Superior temporal gyrus (tissue), 1 donor: Measurements from ENCODE around the gene NCKAP1.
"Not testable (repeated sequence)": the region's sequence is repeated elsewhere in the genome, so short reads cannot be mapped to it uniquely, and the experiment has no call there.

Experiments used
- DNase-seq: peaks from one replicate; pipeline ENCODE4 v3.0.0-alpha.2; 2016; ENCODE audit errors: extremely low spot score

NCKAP1 gene, protein sequence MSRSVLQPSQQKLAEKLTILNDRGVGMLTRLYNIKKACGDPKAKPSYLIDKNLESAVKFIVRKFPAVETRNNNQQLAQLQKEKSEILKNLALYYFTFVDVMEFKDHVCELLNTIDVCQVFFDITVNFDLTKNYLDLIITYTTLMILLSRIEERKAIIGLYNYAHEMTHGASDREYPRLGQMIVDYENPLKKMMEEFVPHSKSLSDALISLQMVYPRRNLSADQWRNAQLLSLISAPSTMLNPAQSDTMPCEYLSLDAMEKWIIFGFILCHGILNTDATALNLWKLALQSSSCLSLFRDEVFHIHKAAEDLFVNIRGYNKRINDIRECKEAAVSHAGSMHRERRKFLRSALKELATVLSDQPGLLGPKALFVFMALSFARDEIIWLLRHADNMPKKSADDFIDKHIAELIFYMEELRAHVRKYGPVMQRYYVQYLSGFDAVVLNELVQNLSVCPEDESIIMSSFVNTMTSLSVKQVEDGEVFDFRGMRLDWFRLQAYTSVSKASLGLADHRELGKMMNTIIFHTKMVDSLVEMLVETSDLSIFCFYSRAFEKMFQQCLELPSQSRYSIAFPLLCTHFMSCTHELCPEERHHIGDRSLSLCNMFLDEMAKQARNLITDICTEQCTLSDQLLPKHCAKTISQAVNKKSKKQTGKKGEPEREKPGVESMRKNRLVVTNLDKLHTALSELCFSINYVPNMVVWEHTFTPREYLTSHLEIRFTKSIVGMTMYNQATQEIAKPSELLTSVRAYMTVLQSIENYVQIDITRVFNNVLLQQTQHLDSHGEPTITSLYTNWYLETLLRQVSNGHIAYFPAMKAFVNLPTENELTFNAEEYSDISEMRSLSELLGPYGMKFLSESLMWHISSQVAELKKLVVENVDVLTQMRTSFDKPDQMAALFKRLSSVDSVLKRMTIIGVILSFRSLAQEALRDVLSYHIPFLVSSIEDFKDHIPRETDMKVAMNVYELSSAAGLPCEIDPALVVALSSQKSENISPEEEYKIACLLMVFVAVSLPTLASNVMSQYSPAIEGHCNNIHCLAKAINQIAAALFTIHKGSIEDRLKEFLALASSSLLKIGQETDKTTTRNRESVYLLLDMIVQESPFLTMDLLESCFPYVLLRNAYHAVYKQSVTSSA

DNA sequence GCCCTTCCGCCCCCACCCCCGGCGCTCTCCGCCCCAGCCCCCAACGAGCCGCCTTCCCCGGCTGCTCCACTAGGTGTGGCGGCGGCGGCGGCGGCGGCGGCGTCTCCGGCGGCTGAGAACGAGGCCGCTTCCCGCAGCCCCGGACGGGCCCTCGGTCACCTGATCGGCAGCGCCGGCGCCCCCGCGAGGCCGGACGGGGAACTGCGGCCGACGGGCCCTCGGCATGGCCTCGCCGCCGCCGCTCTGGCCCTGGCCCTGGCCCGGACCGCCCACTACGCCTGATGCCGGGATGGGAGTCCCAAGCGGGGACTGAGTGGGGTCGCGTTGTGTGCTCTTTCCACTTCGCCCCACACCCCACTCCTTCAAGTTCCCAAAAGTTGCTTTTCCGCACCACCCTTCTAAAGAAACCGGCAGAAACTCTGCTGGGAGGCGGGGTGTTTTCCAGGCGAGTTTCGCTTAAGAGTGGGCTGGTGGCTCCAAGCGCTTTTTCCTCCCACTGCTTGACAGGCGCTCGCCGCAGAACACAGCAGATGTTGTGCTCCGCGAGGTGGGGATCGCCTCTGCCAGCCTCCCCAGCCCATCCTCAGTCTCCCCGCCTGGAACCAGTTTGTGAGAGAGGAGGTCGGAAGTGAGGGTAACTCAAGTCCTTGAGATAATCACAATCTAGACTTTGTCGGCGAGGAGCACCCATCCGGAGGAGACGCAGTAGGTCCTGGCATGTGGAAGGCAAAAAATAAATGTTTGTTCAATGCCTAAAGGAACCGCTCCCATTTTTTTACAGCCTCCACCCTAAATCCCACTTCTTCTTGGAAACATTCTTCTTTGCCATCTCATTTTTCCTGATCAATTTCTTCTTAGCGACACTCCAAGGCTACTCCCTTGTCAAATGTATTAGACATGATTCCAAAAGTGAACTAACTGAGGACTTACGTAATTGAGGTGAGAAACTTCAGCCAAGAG, at the start of gene NCKAP1:
NCKAP1 (minus strand) TSS at position 117 of the 960 bp plus-strand sequence. CDS start 358 bp downstream, outside the sequence.
- DNase-seq: peak; percentile 77

DNA sequence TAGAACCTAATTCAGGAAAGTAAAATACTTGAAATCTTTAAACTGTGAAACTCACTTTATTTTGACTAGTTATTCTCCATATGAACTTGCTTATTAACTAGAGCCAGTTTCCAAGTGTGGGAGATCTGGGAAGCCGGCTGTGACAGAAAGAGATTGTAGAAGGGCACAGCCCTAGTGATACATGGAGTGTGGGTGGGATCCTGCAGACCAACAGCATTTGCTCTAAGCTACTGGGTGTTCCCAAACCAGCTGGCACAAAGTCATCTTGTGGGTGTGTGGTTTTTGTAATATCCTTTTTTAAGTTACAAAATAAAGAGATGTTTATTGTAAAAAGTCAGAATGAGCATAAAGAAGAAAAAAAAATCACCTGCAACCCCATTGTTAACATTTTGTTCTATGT, 43.7 kb upstream of the NCKAP1 start:
- peak; percentile 50 for DNase-seq

DNA sequence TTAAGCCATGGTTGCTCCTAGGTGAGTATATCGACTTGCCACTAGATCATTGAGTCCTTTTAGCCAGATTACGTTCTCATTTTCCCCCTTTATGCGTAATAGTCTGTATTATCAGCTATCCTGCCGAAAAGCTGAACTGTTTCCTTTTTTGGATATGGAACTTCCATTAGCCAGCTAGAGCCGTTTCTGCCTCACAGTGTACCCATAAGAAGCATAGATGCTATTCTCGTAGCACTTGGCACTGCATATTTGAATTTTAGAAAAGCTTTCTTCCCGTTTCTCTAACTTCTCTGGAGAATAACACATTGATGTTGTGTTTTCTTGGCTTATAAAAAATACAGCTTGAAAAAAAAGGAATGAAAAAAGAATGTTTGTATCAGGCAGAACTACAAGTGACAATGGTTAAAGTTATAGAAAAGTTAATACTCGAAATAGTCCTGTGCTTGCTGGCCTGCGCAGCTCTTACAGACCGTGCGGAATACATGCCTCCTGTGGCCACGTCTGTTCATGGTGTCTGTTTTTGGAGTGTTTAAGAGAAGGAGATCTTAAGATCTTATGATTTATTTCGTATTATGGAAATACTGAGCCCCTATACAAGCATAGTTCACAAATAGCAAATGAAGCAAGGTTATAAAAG, 41.0 kb upstream of the NCKAP1 start:
- DNase-seq: peak; percentile 80

DNA sequence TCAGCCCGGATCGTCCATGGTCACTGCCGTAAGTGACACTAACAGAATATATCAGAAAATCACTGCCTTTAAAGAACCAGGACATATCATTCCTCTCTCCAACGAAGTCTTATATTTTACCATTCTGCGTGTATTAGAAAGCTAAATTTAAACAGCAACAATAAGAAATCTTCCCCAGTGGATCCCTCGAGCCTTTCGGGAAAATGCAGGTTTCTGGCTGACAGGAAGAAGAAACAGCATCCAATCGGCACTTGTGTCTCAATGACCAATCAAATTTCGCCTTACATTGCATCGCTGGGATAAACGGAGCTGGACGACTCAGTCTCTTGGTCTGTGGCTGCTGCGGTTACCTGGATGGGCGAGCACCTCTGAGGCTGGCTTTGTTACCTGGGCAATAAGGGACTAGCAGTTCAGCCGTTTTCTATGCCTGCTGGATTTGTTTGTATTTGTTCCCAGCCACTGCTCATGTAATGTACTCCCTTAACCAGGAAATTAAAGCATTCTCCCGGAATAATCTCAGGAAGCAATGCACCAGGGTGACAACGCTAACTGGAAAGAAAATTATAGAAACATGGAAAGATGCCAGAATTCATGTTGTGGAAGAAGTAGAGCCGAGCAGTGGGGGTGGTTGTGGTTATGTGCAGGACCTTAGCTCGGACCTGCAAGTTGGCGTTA, 40.3 kb upstream of the NCKAP1 start, which contains the start of gene DUSP19:
DUSP19 (plus strand) TSS at position 284 of the 675 bp plus-strand sequence; CDS start at position 471, 187 bp downstream.
- peak; percentile 100 for DNase-seq

DNA sequence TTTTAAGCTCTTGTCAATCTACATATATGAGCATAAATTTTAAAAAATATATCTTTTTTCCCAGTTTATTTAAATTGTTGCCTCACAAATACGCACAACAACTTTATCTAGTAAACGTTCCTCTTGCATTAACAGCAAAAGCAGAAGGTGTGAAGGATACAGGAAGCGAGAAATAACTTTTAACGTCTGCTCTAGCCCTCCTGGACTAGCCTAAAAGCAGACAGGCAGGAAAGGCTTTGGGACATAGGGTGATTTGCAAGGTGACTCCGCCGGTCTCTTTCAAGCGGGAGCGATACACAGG, 39.9 kb upstream of the NCKAP1 start:
- DNase-seq: no peak

DNA sequence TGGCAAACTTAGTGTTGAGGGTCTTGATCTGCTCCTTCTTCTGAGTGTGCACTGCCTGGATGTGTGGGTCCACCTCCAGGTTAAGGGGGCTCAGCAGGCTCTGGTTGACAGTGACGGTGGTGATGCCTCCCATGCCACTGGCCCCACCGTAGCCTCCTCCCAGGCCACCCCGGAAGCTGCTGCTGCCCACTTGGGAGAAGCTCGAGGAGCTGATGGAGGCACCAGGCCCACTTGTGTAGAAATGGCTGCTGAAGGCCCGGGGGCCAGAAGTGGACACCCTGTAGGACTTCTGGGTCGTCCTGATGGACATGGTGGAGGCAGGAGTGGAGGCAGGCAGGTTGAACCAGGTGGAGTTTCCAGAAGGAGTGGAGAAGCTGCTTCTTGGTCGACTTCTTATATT, 33.9 kb upstream of the NCKAP1 start:
- no peak for DNase-seq

DNA sequence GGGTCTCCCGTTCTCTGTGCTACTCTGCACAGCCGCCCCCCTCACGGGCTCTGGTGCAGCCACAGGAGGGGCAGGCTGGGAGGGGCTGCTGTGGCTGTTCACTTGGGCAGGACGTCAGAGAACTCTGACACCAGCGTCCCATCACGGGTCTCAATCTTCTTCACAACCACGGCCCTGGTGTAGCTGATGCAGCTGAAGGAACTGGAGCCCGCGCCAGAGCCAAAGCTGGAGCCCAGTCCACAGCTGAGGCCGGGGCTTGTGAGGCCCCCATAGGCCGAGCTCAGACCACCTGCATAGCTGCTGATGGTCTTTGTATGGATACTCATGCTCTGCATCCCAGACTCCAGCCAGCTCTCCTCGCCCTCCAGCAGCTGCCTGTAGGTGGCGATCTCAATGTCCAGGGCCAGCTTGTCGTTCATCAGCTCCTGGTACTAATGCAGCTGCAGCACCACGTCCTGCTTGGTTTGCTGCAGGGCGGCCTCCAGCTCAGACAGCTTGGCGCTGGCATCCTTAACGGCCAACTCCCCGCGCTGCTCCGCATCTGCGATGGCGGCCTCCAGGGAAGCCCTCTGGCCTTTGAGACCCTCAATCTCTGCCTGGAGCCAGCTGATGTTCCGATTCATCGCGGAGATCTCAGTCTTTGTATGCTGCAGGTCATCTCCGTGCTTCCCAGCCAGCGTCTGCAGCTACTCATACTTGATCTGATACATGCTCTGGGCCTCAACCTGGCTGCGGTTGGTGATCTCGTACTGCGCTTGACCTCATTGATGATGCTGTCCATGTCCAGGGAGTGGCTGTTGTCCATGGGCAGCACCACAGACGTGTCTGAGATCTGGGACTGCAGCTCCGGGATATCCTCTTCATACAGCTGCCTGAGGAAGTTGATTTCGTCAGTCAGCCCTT, 32.9 kb upstream of the NCKAP1 start:
- no peak for DNase-seq

DNA sequence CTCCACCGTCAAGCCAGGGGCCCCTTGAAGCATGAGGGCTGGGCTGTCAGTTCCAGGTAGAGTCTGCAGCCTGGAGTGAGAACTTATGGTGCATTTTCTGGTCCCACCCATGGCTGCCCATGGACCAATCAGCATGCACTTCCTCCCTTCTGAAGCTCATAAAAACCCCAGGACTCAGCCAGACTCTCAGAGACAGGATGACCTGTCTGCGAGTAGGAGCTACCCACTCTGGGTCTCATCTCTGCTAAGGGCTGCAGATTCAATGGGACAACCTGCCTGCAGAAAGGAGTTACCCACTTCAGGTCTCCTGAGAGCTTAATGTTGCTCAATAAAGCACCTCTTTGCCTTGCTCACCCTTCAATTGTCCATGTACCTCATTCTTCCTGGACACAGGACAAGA, 30.9 kb upstream of the NCKAP1 start:
- no peak for DNase-seq

DNA sequence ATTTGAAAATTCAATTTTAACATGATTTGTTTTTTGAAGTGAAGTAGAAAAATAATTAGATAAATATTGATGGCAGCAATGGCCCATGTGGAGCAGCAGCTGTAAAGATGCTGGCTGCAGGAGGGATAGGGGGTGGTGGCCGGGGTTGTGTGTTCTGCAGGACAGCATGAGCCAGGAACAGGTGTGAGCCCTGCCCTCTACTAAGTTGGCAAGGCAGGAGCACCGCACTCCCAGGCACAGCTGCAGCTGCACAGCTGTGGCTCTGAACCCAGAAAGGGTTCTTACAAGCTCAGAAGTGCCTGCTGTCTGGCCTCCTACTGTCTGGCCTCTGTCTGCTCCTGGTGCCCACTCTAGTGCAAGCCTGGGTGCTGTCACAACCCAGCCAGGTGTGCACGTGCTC, 30.3 kb upstream of the NCKAP1 start:
- no peak for DNase-seq

DNA sequence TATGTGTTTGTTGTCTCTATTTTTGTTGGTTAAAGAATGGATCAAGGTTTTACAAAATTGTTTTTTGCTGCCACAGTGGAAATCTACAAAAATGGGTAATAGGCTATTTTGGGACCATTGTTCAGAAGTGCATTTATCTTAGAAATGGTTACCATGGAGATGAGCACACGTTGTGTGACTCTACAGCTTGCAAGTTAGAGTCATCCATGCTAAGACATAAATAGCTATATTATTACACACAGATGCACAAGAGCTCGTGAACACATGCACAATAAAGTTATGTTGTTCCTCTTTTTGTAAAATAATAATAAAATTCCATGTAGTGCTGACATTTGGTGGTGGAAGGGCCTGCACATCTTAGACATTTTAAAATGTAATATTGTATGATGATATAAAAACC, 24.8 kb upstream of the NCKAP1 start:
- peak; percentile 67 for DNase-seq

DNA sequence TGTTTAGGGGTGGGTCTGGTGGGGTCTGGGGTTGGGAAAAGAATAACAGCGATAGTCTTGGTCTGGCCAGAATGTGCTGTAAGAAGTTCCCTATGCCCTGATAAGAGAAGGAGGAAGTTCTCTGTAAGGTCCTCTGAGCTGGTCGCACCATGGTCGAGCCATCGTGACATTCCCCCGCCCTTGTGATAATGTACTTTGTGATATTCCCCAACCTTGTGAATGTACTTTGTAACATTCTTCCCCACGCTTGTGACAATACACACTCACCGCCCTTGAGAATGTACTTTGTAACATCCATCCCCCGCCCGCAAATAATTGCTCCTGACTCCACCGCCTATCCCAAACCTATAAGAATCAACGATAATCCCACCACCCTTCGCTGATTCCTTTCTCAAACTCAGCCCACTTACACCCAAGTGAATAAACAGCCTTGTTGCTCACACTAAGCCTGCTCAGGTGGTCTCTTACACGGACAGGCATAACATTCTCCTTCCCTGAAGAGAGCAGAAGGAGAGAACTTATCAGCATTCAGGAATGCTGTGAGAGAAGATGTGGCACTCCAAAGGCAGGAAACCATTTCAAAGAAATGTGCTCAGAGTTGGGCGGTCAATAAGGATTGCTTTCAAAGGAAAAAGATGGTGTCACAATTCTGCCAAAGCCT, 22.4 kb upstream of the NCKAP1 start:
- DNase-seq: no peak

DNA sequence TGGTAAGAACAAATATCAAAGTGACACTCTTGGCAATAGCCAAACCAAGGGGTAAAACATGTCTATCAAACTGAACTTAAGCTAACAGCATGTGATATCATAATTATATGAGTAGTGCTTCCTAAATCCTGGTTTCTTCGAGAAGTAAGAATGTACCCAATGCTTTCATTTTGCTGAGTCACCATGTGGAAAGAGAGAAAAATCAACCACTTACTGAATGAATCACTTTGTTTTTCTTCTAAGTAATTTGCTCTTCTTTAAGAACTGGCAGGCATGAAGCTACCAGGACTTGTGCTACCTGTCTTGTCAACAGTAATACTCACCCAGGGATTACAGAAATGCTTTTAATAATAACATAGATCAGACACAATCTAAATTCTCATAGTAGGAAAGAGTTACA, 21.3 kb upstream of the NCKAP1 start:
- DNase-seq: no peak

DNA sequence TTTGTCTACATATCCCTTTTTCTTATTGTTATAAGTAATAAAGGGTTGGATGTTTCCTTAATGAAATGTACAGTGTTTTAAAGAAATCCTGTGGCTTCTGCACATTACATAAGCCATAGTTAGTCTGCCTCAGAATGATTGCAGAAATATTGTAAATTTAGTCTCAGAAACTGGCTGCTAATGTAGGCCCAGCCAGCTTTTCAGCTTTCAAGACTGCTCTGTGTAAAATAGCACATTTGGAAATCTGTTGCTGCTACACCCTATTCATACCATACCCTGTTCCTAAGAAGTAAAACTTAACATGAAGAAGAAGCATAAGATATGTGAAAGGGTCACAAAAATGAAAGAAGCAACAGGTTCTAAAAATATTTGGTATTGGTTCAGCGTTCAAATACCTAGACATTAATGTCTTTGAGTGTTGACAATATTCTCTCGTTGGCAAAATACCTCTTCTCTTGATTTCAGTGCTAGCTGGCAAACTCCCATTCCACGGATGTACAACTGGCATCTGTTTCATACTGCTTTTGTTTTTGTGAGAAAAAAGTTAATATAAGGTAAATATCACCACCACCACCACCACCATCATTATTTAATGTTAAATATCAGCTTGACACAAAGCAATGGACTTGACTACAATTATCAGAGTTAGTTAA, 19.2 kb upstream of the NCKAP1 start:
- DNase-seq: peak; percentile 61

DNA sequence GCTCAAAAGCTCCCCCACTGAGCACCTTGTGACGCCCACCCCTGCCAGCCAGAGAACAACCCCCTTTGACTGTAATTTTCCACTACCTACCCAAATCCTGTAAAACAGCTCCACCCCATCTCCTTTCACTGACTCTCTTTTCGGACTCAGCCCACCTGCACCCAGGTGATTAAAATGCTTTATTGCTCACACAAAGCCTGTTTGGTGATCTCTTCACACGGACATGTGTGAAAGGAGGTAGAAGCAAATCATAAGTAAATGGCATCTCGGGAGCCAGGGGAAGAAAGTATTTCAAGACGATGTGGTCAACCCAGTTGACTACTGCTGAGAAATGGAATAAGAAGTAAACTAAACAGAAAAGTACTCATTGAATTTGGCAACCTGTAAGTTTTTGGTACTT, 11.2 kb upstream of the NCKAP1 start:
- DNase-seq: no peak

DNA sequence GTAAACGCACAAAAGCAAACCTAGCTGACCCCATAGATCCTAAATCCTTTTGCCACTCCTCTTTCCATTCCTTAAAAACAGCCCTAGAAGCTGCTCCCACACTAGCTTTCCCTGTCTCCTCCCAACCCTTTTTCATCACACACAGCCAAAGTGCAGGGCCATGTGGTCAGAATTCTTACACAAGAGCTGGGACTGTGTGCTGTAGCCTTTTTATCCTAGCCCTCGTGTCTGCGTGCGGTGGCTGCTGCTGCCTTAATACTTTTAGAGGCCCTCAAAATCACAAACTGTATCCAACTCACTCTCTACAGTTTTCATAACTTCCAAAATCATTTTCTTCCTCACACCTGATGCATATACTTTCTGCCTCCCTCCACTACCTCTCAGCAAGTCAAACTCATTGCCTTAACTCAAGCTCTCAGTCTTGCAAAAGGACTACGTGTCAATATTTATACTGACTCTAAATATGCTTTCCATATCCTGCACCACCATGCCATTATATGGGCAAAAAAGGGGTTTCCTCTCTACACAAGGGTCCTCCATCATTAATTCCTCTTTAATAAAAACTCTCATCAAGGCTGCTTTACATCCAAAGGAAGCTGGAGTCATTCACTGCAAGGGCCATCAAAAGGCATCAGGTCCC, 9.3 kb upstream of the NCKAP1 start:
- DNase-seq: not testable (repeated sequence)

DNA sequence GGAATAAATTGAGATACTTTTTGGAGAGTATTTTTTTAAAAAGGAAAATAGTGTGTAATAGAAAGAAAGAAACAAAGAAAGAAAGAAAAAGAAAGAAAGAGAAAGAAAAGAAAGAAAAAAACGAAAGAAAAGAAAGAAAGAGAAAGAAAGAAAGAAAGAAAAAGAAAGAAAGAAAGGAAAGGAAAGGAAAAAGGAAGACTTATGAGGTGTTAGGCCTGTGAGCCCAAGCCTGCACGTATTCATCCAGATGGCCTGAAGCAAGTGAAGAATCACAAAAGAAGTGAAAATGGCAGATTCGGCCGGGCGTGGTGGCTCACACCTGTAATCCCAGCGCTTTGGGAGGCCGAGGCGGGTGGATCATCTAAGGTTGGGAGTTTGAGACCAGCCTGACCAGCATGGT, 5.3 kb upstream of the NCKAP1 start:
- DNase-seq: not testable (repeated sequence)

DNA sequence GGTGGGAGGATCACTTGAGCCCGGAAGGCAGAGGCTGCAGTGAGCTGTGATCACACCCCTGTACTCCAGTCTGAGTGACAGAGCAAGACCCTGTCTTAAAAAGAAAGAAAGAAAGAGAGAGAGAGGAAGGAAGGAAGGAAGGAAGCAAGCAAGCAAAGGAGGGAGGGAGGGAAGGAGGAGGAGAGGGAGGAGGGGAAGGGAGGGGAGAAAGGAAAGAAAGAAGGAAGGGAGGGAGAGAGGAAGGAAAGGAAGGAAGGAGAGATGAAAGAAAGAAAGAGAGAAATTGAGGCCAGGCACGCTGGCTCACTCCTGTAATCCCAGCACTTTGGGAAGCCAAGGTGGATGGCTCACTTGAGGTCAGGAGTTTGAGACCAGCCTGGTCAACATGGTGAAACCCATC, 2.3 kb upstream of the NCKAP1 start:
- DNase-seq: no peak
